K562 (cell line): ENCODE data around the gene ECT2L. TPM values are rescaled to one million over a fixed set of nuclear protein-coding genes. Genes with fewer than 3 reads are reported as not detected.
A peak's percentile ranks its signal among the peaks of the same experiment; 100 is the strongest.

Source experiments
- CEBPG ChIP-seq, 3 experiments: fragments of 200-800 bp in 1 of 3; sonication (Bioruptor generic) in 1 of 3; sonication (generic) in 1 of 3; formaldehyde crosslinking in 1 of 3; IDR thresholded peaks in 2 of 3; conservative IDR thresholded peaks in 1 of 3; 2 replicates each; pipeline versions ENCODE4 v1.6.1 to v1.8.0; 2016 to 2022; ENCODE audit warnings: missing compliant biosample characterization in 2 of 3, missing genetic modification characterization in 2 of 3, mild to moderate bottlenecking in 1 of 3, missing genetic modification reagents in 1 of 3
- CREB3L1 ChIP-seq: fragments of 450-650 bp; IDR thresholded peaks from 2 replicates; pipeline ENCODE4 v1.6.1; 2014; ENCODE audit warnings: low read depth, mild to moderate bottlenecking, moderate library complexity, borderline replicate concordance
- DPF2 ChIP-seq: fragments of 450-650 bp; IDR thresholded peaks from 2 replicates; pipeline ENCODE4 v1.6.1; 2016
- GABPA ChIP-seq: fragments of 200-800 bp; sonication (Bioruptor generic); conservative IDR thresholded peaks from 2 replicates; pipeline ENCODE4 v1.6.1; 2016; ENCODE audit warnings: low read depth, missing genetic modification characterization, missing compliant biosample characterization
- GABPB1 ChIP-seq: sonication (generic); formaldehyde crosslinking; IDR thresholded peaks from 2 replicates; pipeline ENCODE4 v1.8.0; 2022; ENCODE audit warnings: mild to moderate bottlenecking, missing genetic modification reagents
- HOXB6 ChIP-seq: fragments of 250-450 bp; sonication (Bioruptor Pico); IDR thresholded peaks from 2 replicates; pipeline ENCODE4 v1.5.1; 2022; ENCODE audit warnings: mild to moderate bottlenecking, borderline replicate concordance
- MLLT1 ChIP-seq, 2 experiments: fragments of 450-650 bp; IDR thresholded peaks; 2 replicates each; pipeline ENCODE4 v1.6.1; 2016
- UBTF ChIP-seq, 2 experiments: IDR thresholded peaks; 2 replicates each; pipeline ENCODE4 v1.6.1; 2012; ENCODE audit warnings: improper control_type of control experiment in 2 of 2, low read depth in 2 of 2, low read length in 2 of 2, borderline replicate concordance in 1 of 2
- ZBTB40 ChIP-seq, 2 experiments: fragments of 450-650 bp in 1 of 2; sonication (generic) in 1 of 2; formaldehyde crosslinking in 1 of 2; IDR thresholded peaks; 2 replicates each; pipeline versions ENCODE4 v1.7.1 to v1.9.0; 2016 to 2022; ENCODE audit warnings: inconsistent platforms in 1 of 2, mild to moderate bottlenecking in 1 of 2, missing genetic modification reagents in 1 of 2
- ZNF75A ChIP-seq: fragments of 450-650 bp; formaldehyde crosslinking; IDR thresholded peaks from 2 replicates; pipeline ENCODE4 v1.4.0; 2020; ENCODE audit warnings: mild to moderate bottlenecking
- polyA plus RNA-seq, 8 experiments: library from polyadenylated mRNA; depleted of rRNA in 4 of 8; stranded (reverse) in 5 of 8; unstranded in 3 of 8; fragments of >200 nt; fragmentation: Nextera tagmentation in 2 of 8; fragmentation: Illumina TruSeq in 1 of 8; extraction: Ambion mirVana in 2 of 8; extraction: Trizol in 1 of 8; gene quantifications; 2 replicates each; pipeline versions ENCODE4 v1.2.1 to v1.2.3, GENCODE V29; 2011 to 2014; ENCODE audit warnings: inconsistent platforms in 1 of 8, missing spikeins in 1 of 8
- total RNA-seq, 7 experiments: library from RNA; depleted of rRNA in 6 of 7; stranded (reverse); fragments of >200 nt in 6 of 7; fragmentation: Illumina TruSeq in 2 of 7; extraction: Trizol in 2 of 7; gene quantifications; 2 replicates each; pipeline versions ENCODE4 v1.2.1 to v1.2.3, GENCODE V29; 2011 to 2021; ENCODE audit warnings: low replicate concordance in 1 of 7

ECT2L gene
- total and polyA plus RNA-seq, 9 of the 15 experiments (the other 6 are each of a cell fraction or from before 2014, with no cell fraction given), result 0.03 to 0.04 TPM; not detected in 7

GRCh38 chr6:138824482-138825144 lies 28.7 kb downstream of the ECT2L start (continued):
- no peak for TF ChIP-seq CREB3L1
- peak; percentile 79 for TF ChIP-seq GABPA
- TF ChIP-seq HOXB6 (CRISPR knock-in tag), result 0 out of 2 replicates have a peak, but pooled peaks have one; percentile 14
- no peak for TF ChIP-seq MLLT1 (IDR thresholded peaks at IDR 0.05)
- no peak for TF ChIP-seq UBTF (IDR thresholded peaks at IDR 0.05; ENCODE audit: borderline replicate concordance in 1 of 2, low read depth in 2 of 2, low read length in 2 of 2)
- no peak for TF ChIP-seq DPF2
- TF ChIP-seq GABPB1 (CRISPR knock-in tag), result peak; percentile 59; the same call in 1 of the 2 replicates
- peak; percentile 74 for TF ChIP-seq ZBTB40 (IDR thresholded peaks at IDR 0.05)
- TF ChIP-seq ZBTB40 (CRISPR knock-in tag; IDR thresholded peaks at IDR 0.05), result 0 out of 2 replicates have a peak, but pooled peaks have one; percentile 12
- TF ChIP-seq CEBPG (CRISPR knock-in tag; IDR thresholded peaks at IDR 0.05), result peak; percentile 44; the same call in 1 of the 2 replicates
- no peak for TF ChIP-seq CEBPG (tag; conservative IDR thresholded peaks at IDR 0.05 in 1 of 2, IDR thresholded peaks at IDR 0.05 in 1 of 2)
- no peak for TF ChIP-seq ZNF75A (CRISPR knock-in tag)
